HG02571 (cell line): ENCODE results near the gene OTUD1.
A peak's percentile ranks its signal among the peaks of the same experiment; 100 is the strongest.

Experiments used
- ATAC-seq: cut with Tn5 transposase; IDR thresholded peaks from one replicate; pipeline ENCODE4 v1.9.1; 2021; ENCODE audit warnings: mild to moderate bottlenecking, moderate library complexity; ENCODE audit not compliant: unreplicated experiment

OTUD1 gene

GRCh38 chr10:23421397-23421796 is 17.5 kb upstream of the OTUD1 start:
- no peak for ATAC-seq

GRCh38 chr10:23422003-23422411 is 16.9 kb upstream of the OTUD1 start:
- no peak for ATAC-seq

GRCh38 chr10:23432166-23432565 is 6.7 kb upstream of the OTUD1 start:
- no peak for ATAC-seq

GRCh38 chr10:23432639-23433038 is 6.2 kb upstream of the OTUD1 start:
- no peak for ATAC-seq

- ATAC-seq = no peak
Observed at GRCh38 chr10:23433701-23434100, 5.2 kb upstream of the OTUD1 start.

GRCh38 chr10:23435378-23435777 is 3.5 kb upstream of the OTUD1 start:
- ATAC-seq = no peak

- ATAC-seq = no peak
Observed at GRCh38 chr10:23436983-23437382, 1.9 kb upstream of the OTUD1 start.

- no peak for ATAC-seq
Observed at GRCh38 chr10:23437963-23438546, 820 bp upstream of the OTUD1 start.

GRCh38 chr10:23439452-23439960 is 631 bp downstream of the OTUD1 start:
- peak; percentile 17 for ATAC-seq

GRCh38 chr10:23439961-23440889 is 1.4 kb downstream of the OTUD1 start:
- peak; percentile 13 for ATAC-seq

GRCh38 chr10:23441251-23441650 is 2.4 kb downstream of the OTUD1 start:
- no peak for ATAC-seq

GRCh38 chr10:23442936-23443335 is 4.1 kb downstream of the OTUD1 start:
- ATAC-seq = no peak

- no peak for ATAC-seq
Observed at GRCh38 chr10:23445591-23445990, 6.7 kb downstream of the OTUD1 start.

GRCh38 chr10:23448323-23448722 is 9.4 kb downstream of the OTUD1 start:
- no peak for ATAC-seq

- ATAC-seq = peak; percentile 88
Observed at GRCh38 chr10:23448802-23449570, 10.1 kb downstream of the OTUD1 start.

- ATAC-seq = no peak
Observed at GRCh38 chr10:23452033-23452655, 13.3 kb downstream of the OTUD1 start.

GRCh38 chr10:23453465-23453864 is 14.6 kb downstream of the OTUD1 start:
- no peak for ATAC-seq

- ATAC-seq = no peak
Observed at GRCh38 chr10:23457632-23458417, 18.9 kb downstream of the OTUD1 start.

- ATAC-seq = no peak
Observed at GRCh38 chr10:23459308-23459939, 20.5 kb downstream of the OTUD1 start.

- ATAC-seq = no peak
Observed at GRCh38 chr10:23461557-23461956, 22.7 kb downstream of the OTUD1 start.
